Sigmoid colon (tissue), 4 donors: Measurements from ENCODE around the gene NREP.

Experiments used
- EP300 ChIP-seq, 4 donors: sonication (generic); formaldehyde crosslinking; IDR thresholded peaks; one replicate each; pipeline ENCODE4 v1.6.1; 2017; ENCODE audit warnings: antibody characterized with exemption in 4 of 4
- POLR2A ChIP-seq, 2 donors: fragments of 450-650 bp; IDR thresholded peaks; one replicate each; pipeline ENCODE4 v1.6.1; 2016; ENCODE audit warnings: antibody characterized with exemption in 2 of 2, mild to moderate bottlenecking in 2 of 2, moderate library complexity in 2 of 2
- POLR2AphosphoS5 ChIP-seq, 4 donors: sonication (generic); formaldehyde crosslinking; IDR thresholded peaks; one replicate each; pipeline ENCODE4 v1.6.1; 2017; ENCODE audit warnings: antibody characterized with exemption in 4 of 4
- TF ChIP-seq, protein P1 (sequence below), 4 experiments: fragments of 450-650 bp in 3 of 4; fragments of 200-600 bp in 1 of 4; IDR thresholded peaks; one replicate each; pipeline ENCODE4 v1.5.1; 2016 to 2019; ENCODE audit warnings: antibody characterized with exemption in 4 of 4, mild to moderate bottlenecking in 3 of 4, moderate library complexity in 2 of 4

DNA sequence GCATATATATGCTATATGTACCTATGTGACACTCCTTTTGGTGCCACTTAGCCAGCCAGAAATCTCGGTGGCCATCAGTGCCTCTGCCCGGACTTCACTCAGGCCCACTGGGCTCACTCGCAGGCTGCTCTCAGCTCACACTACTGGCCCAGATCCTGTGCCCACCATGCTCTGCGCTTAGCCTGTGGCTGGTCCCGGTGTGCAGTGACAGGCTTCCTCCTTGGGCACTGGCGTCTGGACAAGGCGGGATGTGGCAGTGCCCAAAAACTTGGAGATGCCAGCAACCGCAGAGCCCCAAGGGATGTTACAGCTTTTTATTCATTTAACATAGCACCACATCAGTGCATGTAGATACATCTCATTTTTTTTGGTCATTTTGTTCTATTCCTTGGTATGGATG lies 77.4 kb downstream of the NREP start:
- TF ChIP-seq POLR2A (IDR thresholded peaks at IDR 0.05) (no peak), POLR2AphosphoS5 (IDR thresholded peaks at IDR 0.05) (no peak), EP300 (IDR thresholded peaks at IDR 0.05) (no peak)
- TF ChIP-seq, protein P1, sequence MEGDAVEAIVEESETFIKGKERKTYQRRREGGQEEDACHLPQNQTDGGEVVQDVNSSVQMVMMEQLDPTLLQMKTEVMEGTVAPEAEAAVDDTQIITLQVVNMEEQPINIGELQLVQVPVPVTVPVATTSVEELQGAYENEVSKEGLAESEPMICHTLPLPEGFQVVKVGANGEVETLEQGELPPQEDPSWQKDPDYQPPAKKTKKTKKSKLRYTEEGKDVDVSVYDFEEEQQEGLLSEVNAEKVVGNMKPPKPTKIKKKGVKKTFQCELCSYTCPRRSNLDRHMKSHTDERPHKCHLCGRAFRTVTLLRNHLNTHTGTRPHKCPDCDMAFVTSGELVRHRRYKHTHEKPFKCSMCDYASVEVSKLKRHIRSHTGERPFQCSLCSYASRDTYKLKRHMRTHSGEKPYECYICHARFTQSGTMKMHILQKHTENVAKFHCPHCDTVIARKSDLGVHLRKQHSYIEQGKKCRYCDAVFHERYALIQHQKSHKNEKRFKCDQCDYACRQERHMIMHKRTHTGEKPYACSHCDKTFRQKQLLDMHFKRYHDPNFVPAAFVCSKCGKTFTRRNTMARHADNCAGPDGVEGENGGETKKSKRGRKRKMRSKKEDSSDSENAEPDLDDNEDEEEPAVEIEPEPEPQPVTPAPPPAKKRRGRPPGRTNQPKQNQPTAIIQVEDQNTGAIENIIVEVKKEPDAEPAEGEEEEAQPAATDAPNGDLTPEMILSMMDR (IDR thresholded peaks at IDR 0.05), result no peak
